Measurements from ENCODE around the gene NHERF2.

DNA sequence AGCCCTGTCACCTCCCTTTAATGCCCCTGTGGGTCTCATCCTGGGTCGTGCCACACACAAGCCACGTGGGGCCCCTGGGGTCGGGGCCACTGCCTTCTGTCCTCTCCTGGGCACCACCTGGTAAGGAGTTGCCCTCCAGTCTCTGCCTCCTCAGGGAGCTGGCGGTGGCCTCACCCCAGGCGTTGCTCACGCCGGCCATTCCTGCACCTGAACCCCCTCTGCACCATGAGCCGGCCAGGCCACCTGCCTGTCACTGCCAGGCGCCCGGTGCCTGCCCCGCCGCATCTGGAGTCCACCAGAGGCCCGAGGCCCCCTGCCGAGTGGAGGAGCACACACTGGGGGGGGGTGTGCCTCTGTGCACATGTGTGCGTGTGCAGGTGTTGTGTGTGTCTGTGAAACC, 10.4 kb downstream of the NHERF2 start:
- no peak for TF ChIP-seq EP300 (IDR thresholded peaks at IDR 0.05; ENCODE audit: borderline replicate concordance)
- TF ChIP-seq, protein P1, sequence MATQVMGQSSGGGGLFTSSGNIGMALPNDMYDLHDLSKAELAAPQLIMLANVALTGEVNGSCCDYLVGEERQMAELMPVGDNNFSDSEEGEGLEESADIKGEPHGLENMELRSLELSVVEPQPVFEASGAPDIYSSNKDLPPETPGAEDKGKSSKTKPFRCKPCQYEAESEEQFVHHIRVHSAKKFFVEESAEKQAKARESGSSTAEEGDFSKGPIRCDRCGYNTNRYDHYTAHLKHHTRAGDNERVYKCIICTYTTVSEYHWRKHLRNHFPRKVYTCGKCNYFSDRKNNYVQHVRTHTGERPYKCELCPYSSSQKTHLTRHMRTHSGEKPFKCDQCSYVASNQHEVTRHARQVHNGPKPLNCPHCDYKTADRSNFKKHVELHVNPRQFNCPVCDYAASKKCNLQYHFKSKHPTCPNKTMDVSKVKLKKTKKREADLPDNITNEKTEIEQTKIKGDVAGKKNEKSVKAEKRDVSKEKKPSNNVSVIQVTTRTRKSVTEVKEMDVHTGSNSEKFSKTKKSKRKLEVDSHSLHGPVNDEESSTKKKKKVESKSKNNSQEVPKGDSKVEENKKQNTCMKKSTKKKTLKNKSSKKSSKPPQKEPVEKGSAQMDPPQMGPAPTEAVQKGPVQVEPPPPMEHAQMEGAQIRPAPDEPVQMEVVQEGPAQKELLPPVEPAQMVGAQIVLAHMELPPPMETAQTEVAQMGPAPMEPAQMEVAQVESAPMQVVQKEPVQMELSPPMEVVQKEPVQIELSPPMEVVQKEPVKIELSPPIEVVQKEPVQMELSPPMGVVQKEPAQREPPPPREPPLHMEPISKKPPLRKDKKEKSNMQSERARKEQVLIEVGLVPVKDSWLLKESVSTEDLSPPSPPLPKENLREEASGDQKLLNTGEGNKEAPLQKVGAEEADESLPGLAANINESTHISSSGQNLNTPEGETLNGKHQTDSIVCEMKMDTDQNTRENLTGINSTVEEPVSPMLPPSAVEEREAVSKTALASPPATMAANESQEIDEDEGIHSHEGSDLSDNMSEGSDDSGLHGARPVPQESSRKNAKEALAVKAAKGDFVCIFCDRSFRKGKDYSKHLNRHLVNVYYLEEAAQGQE (IDR thresholded peaks at IDR 0.05; ENCODE audit: low read depth) = no peak
- TF ChIP-seq YY1 (IDR thresholded peaks at IDR 0.05; ENCODE audit: low read depth) = no peak
- TF ChIP-seq RAD21 (IDR thresholded peaks at IDR 0.05; ENCODE audit: low read depth) = no peak

Measured in Ishikawa (cell line).